H9 (cell line): Measurements from ENCODE around the gene NFATC4. TPM values are rescaled to one million over a fixed set of nuclear protein-coding genes. Genes with fewer than 3 reads are reported as not detected.

Experiments used
- DNase-seq: peaks from one replicate; pipeline ENCODE4 v3.0.0-alpha.2; 2017
- H2AFZ ChIP-seq: one replicate; pipeline ENCODE4 v1.6.1; 2013; ENCODE audit warnings: mild to moderate bottlenecking, low read length, control low read depth, moderate library complexity
- H2AK5ac ChIP-seq: 2 replicates; pipeline ENCODE4 v1.6.1; 2013; ENCODE audit warnings: low read length, control low read depth, mixed read lengths; ENCODE audit not compliant: insufficient read length
- H2BK120ac ChIP-seq: one replicate; pipeline ENCODE4 v1.6.1; 2013; ENCODE audit warnings: low read depth, mild to moderate bottlenecking, low read length, control low read depth, inconsistent platforms; ENCODE audit not compliant: poor library complexity, severe bottlenecking
- H2BK12ac ChIP-seq: 2 replicates; pipeline ENCODE4 v1.6.1; 2013; ENCODE audit warnings: low read length, control low read depth, mixed read lengths, low read depth; ENCODE audit not compliant: insufficient read length
- H2BK15ac ChIP-seq: 2 replicates; pipeline ENCODE4 v1.6.1; 2013; ENCODE audit warnings: low read depth, low read length, control low read depth
- H2BK20ac ChIP-seq: one replicate; pipeline ENCODE4 v1.6.1; 2013; ENCODE audit warnings: low read depth, mild to moderate bottlenecking, low read length, control low read depth, inconsistent platforms; ENCODE audit not compliant: poor library complexity, severe bottlenecking
- H2BK5ac ChIP-seq: 2 replicates; pipeline ENCODE4 v1.6.1; 2013; ENCODE audit warnings: low read length, control low read depth, mixed read lengths; ENCODE audit not compliant: insufficient read length
- H3K14ac ChIP-seq: 2 replicates; pipeline ENCODE4 v1.6.1; 2013; ENCODE audit warnings: low read length, control low read depth; ENCODE audit not compliant: insufficient read depth
- H3K18ac ChIP-seq: 2 replicates; pipeline ENCODE4 v1.6.1; 2013; ENCODE audit warnings: low read depth, mild to moderate bottlenecking, mixed read lengths, low read length, control low read depth; ENCODE audit not compliant: insufficient read length
- H3K23ac ChIP-seq: 2 replicates; pipeline ENCODE4 v1.6.1; 2013; ENCODE audit warnings: low read length, control low read depth, mixed read lengths, low read depth; ENCODE audit not compliant: insufficient read length
- H3K23me2 ChIP-seq: 2 replicates; pipeline ENCODE4 v1.6.1; 2013; ENCODE audit warnings: low read depth, mild to moderate bottlenecking, mixed read lengths, low read length, control low read depth; ENCODE audit not compliant: insufficient read length, poor library complexity, severe bottlenecking
- H3K27ac ChIP-seq: 2 replicates; pipeline ENCODE4 v1.5.1; 2013; ENCODE audit warnings: low read length, control low read depth, mixed read lengths, low read depth; ENCODE audit not compliant: insufficient read length
- H3K27me3 ChIP-seq: 2 replicates; pipeline ENCODE4 v1.6.1; 2013; ENCODE audit warnings: low read length, control low read depth, inconsistent platforms; ENCODE audit not compliant: insufficient read depth
- H3K4ac ChIP-seq: 2 replicates; pipeline ENCODE4 v1.6.1; 2013; ENCODE audit warnings: low read depth, mild to moderate bottlenecking, control low read depth, inconsistent platforms, low read length, moderate library complexity
- H3K4me1 ChIP-seq: 2 replicates; pipeline ENCODE4 v1.6.1; 2013; ENCODE audit warnings: low read length, control low read depth, inconsistent platforms; ENCODE audit not compliant: insufficient read depth
- H3K4me2 ChIP-seq: 2 replicates; pipeline ENCODE4 v1.6.1; 2013; ENCODE audit warnings: low read length, control low read depth, mixed read lengths; ENCODE audit not compliant: insufficient read length, insufficient read depth
- H3K56ac ChIP-seq: 2 replicates; pipeline ENCODE4 v1.6.1; 2013; ENCODE audit warnings: low read depth, mild to moderate bottlenecking, mixed read lengths, low read length, control low read depth; ENCODE audit not compliant: insufficient read length
- H3K79me1 ChIP-seq: 2 replicates; pipeline ENCODE4 v1.6.1; 2013; ENCODE audit warnings: low read depth, mild to moderate bottlenecking, moderate library complexity, low read length, control low read depth, inconsistent platforms; ENCODE audit not compliant: insufficient read depth, poor library complexity, severe bottlenecking
- H3K79me2 ChIP-seq: 2 replicates; pipeline ENCODE4 v1.6.1; 2013; ENCODE audit warnings: low read length, control low read depth, inconsistent platforms; ENCODE audit not compliant: insufficient read depth
- H3K9ac ChIP-seq: 2 replicates; pipeline ENCODE4 v1.6.1; 2013; ENCODE audit warnings: low read length, control low read depth, mixed read lengths; ENCODE audit not compliant: insufficient read length; ENCODE audit errors: extremely low read depth
- H3K9me3 ChIP-seq: one replicate; pipeline ENCODE4 v1.6.1; 2013; ENCODE audit warnings: low read depth, low read length, inconsistent platforms; ENCODE audit not compliant: control insufficient read depth
- H3T11ph ChIP-seq: one replicate; pipeline ENCODE4 v1.6.1; 2013; ENCODE audit warnings: mild to moderate bottlenecking, low read length, control low read depth, inconsistent platforms
- H4K20me1 ChIP-seq: one replicate; pipeline ENCODE4 v1.6.1; 2013; ENCODE audit not compliant: control insufficient read depth, insufficient read length, insufficient read depth
- H4K5ac ChIP-seq: 2 replicates; pipeline ENCODE4 v1.6.1; 2013; ENCODE audit warnings: low read depth, mild to moderate bottlenecking, mixed read lengths, low read length, control low read depth; ENCODE audit not compliant: insufficient read length
- H4K8ac ChIP-seq: replicated peaks from 2 replicates; pipeline ENCODE4 v1.6.1; 2013; ENCODE audit warnings: low read length, control low read depth, mixed read lengths, low read depth; ENCODE audit not compliant: insufficient read length
- H4K91ac ChIP-seq: 2 replicates; pipeline ENCODE4 v1.6.1; 2013; ENCODE audit warnings: low read depth, mild to moderate bottlenecking, moderate library complexity, mixed read lengths, low read length, control low read depth; ENCODE audit not compliant: insufficient read length
- H3K27ac Mint-ChIP-seq, 3 experiments: 2 replicates in 2 of 3; 3 replicates in 1 of 3; pipeline ENCODE4 v1.8.0; 2020 to 2021; ENCODE audit warnings: mixed read lengths in 3 of 3, mild to moderate bottlenecking in 1 of 3, moderate library complexity in 1 of 3
- H3K27me3 Mint-ChIP-seq: 2 replicates; pipeline ENCODE4 v1.8.0; 2021; ENCODE audit warnings: low read depth, mild to moderate bottlenecking, moderate library complexity, mixed read lengths
- H3K36me3 Mint-ChIP-seq, 3 experiments: 2 replicates in 2 of 3; 3 replicates in 1 of 3; pipeline ENCODE4 v1.8.0; 2020 to 2021; ENCODE audit warnings: low read depth in 3 of 3, mixed read lengths in 3 of 3; ENCODE audit not compliant: insufficient read depth in 1 of 3
- H3K4me1 Mint-ChIP-seq, 2 experiments: 2 replicates each; pipeline ENCODE4 v1.8.0; 2020; ENCODE audit warnings: mixed read lengths in 2 of 2
- H3K4me3 Mint-ChIP-seq, 2 experiments: 2 replicates in 1 of 2; 3 replicates in 1 of 2; pipeline ENCODE4 v1.8.0; 2020 to 2021; ENCODE audit warnings: mild to moderate bottlenecking in 2 of 2, mixed read lengths in 2 of 2, moderate library complexity in 1 of 2
- H3K9me3 Mint-ChIP-seq, 2 experiments: 2 replicates in 1 of 2; 3 replicates in 1 of 2; pipeline ENCODE4 v1.8.0; 2020; ENCODE audit warnings: mild to moderate bottlenecking in 2 of 2, mixed read lengths in 2 of 2, moderate library complexity in 1 of 2
- WGBS: extraction: QIAGEN DNeasy Blood & Tissue Kit; methylation state at CpG from one replicate; pipeline ENCODE4 v1.1.7; 2013; ENCODE audit warnings: missing lambda C conversion rate, low lambda C conversion rate, mixed read lengths; ENCODE audit not compliant: insufficient read length; ENCODE audit errors: extremely low coverage; 5-methylcytosine and 5-hydroxymethylcytosine counted together
- total RNA-seq: library from RNA; stranded (reverse); gene quantifications from 2 replicates; pipeline ENCODE4 v1.2.1, GENCODE V29; 2021
- TF ChIP-seq, protein P1 (sequence below): fragments of 200-600 bp; sonication (generic); conservative IDR thresholded peaks from 3 replicates; pipeline ENCODE4 v1.8.0; 2021; ENCODE audit warnings: antibody characterized with exemption, mild to moderate bottlenecking

NFATC4 gene
- total RNA-seq, 1 experiment from 2014 or later, result 46.4 TPM

DNA sequence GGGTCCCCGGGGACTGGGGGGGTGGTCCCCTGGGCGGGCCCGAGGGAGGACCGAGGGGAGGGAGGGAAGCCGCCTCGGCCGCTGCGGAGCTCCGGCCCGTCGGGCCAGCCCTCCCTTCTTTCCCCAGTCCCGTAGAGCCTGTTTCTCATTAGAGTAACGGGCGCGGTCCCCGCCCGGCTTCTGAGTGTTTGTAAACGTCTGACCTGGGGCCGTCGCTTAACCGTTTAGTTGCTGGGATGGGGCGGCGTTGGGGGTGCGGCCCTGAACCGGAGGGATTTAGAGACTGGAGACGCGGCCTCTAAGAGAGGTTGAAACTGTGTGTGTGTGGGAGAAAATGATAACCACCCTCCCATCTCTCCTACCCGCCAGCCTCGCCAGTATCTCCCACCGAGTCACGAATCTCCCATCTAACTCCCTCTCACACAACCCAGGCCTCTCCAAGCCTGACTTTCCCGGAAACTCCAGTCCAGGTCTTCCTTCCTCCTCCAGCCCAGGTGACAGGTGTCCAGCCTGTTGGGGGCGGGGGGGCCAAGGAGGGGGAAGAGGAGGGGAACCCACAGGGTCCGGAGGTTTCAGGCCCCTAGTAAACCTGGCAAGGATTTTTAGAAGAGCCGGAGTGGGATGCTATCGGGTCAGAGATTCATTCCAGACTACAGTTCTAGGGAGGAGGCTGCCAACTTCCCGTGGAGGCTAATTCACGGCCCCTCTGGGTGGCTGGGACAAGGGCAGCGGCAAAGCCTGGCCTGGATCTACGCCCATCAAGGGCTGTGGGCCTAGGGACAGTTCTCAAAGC is 1.1 kb upstream of the NFATC4 start:
- H2BK12ac ChIP-seq, result no peak overlapping the region
- H4K20me1 ChIP-seq, result no peaks in the 10 kb centered on the region
- H2BK5ac ChIP-seq, result no peak overlapping the region
- no CpG with 5 or more reads among the region's 40 CpGs for WGBS
- no peak overlapping the region for H4K8ac ChIP-seq
- TF ChIP-seq, protein P1, sequence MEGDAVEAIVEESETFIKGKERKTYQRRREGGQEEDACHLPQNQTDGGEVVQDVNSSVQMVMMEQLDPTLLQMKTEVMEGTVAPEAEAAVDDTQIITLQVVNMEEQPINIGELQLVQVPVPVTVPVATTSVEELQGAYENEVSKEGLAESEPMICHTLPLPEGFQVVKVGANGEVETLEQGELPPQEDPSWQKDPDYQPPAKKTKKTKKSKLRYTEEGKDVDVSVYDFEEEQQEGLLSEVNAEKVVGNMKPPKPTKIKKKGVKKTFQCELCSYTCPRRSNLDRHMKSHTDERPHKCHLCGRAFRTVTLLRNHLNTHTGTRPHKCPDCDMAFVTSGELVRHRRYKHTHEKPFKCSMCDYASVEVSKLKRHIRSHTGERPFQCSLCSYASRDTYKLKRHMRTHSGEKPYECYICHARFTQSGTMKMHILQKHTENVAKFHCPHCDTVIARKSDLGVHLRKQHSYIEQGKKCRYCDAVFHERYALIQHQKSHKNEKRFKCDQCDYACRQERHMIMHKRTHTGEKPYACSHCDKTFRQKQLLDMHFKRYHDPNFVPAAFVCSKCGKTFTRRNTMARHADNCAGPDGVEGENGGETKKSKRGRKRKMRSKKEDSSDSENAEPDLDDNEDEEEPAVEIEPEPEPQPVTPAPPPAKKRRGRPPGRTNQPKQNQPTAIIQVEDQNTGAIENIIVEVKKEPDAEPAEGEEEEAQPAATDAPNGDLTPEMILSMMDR, result no peak
- no peak overlapping the region for H2BK15ac ChIP-seq
- peak overlapping the region; percentile 77 to 93 for H3K4me3 Mint-ChIP-seq
- peaks cover 0 to 7% (median 0%) of the 10 kb centered on the region in 3 experiments; a peak in 4 of 7 replicates for H3K36me3 Mint-ChIP-seq
- no peak overlapping the region for H2BK120ac ChIP-seq
- no peak overlapping the region for H4K91ac ChIP-seq
- H2AK5ac ChIP-seq, result no peak overlapping the region
- no peak overlapping the region for H3K14ac ChIP-seq
- no peak overlapping the region for H4K5ac ChIP-seq
- no peaks in the 10 kb centered on the region for H3K79me2 ChIP-seq
- H3K4me1 ChIP-seq, result no peaks in the 10 kb centered on the region; the same call in 1 of the 2 replicates
- DNase-seq, result peak; percentile 96
- H3T11ph ChIP-seq, result no peak overlapping the region
- no peak overlapping the region for H3K56ac ChIP-seq
- no peak overlapping the region for H3K27ac ChIP-seq
- peaks cover 16 to 17% of the 10 kb centered on the region in 2 experiments for H3K4me1 Mint-ChIP-seq
- no peaks in the 10 kb centered on the region for H3K79me1 ChIP-seq
- no peak overlapping the region for H3K18ac ChIP-seq
- H3K9me3 Mint-ChIP-seq, result no peaks in the 10 kb centered on the region
- H3K27me3 Mint-ChIP-seq, result peaks cover 28% of the 10 kb centered on the region
- H3K23me2 ChIP-seq, result peaks cover 19% of the 10 kb centered on the region
- H3K27me3 ChIP-seq, result no peaks in the 10 kb centered on the region
- no peaks in the 10 kb centered on the region for H3K9me3 ChIP-seq
- H3K23ac ChIP-seq, result no peak overlapping the region
- no peak overlapping the region for H3K9ac ChIP-seq
- H2BK20ac ChIP-seq, result no peak overlapping the region
- no peak overlapping the region for H3K4ac ChIP-seq
- peak overlapping the region; percentile 94 to 98 (median 95) for H3K27ac Mint-ChIP-seq
- H3K4me2 ChIP-seq, result peak overlapping the region; percentile 69
- no peak overlapping the region for H2AFZ ChIP-seq
